ENCODE measurements around the gene VAMP7.

GRCh38 chrX:155968791-155969190, 87.6 kb downstream of the VAMP7 start:
- TF ChIP-seq CTCF (IDR thresholded peaks at IDR 0.05), result no peak
- no peak for TF ChIP-seq POLR2AphosphoS5 (IDR thresholded peaks at IDR 0.05)
- TF ChIP-seq EP300 (IDR thresholded peaks at IDR 0.05), result no peak
